GM21360 (cell line): Measurements from ENCODE around the gene IRAK3.

Experiments used
- ATAC-seq: cut with Tn5 transposase; IDR thresholded peaks from one replicate; pipeline ENCODE4 v1.9.1; 2021; ENCODE audit warnings: mild to moderate bottlenecking, moderate library complexity; ENCODE audit not compliant: unreplicated experiment

Gene IRAK3

GRCh38 chr12:66302827-66303169 lies 113.8 kb downstream of the IRAK3 start:
- ATAC-seq, result no peak

- ATAC-seq, result peak; percentile 38
Observed at GRCh38 chr12:66303316-66303804, 114.3 kb downstream of the IRAK3 start.
